Osteocyte (in vitro differentiated cells): ENCODE measurements around the gene ZNF678. TPM values are rescaled to one million over a fixed set of nuclear protein-coding genes. Genes with fewer than 3 reads are reported as not detected.
A peak's percentile ranks its signal among the peaks of the same experiment; 100 is the strongest.

Experiments used
- DNase-seq: peaks from one replicate; pipeline ENCODE4 v3.0.0; 2021; ENCODE audit warnings: mixed read lengths; ENCODE audit not compliant: unreplicated experiment; ENCODE audit errors: extremely low spot score
- H3K27ac Mint-ChIP-seq: one replicate; pipeline ENCODE4 v1.8.0; 2021; ENCODE audit warnings: mild to moderate bottlenecking, mixed read lengths; ENCODE audit not compliant: unreplicated experiment
- H3K27me3 Mint-ChIP-seq: one replicate; pipeline ENCODE4 v1.8.0; 2021; ENCODE audit warnings: mixed read lengths; ENCODE audit not compliant: unreplicated experiment
- H3K36me3 Mint-ChIP-seq: one replicate; pipeline ENCODE4 v1.8.0; 2021; ENCODE audit warnings: mixed read lengths; ENCODE audit not compliant: unreplicated experiment
- H3K4me1 Mint-ChIP-seq: one replicate; pipeline ENCODE4 v1.8.0; 2021; ENCODE audit warnings: mixed read lengths; ENCODE audit not compliant: unreplicated experiment
- H3K4me3 Mint-ChIP-seq: one replicate; pipeline ENCODE4 v1.8.0; 2021; ENCODE audit warnings: mild to moderate bottlenecking, moderate library complexity, mixed read lengths; ENCODE audit not compliant: unreplicated experiment
- H3K9me3 Mint-ChIP-seq: one replicate; pipeline ENCODE4 v1.8.0; 2021; ENCODE audit warnings: mixed read lengths; ENCODE audit not compliant: unreplicated experiment
- CTCF ChIP-seq: fragments of 200-600 bp; sonication (generic); IDR thresholded peaks from 2 replicates; pipeline ENCODE4 v1.5.0; 2021; ENCODE audit warnings: antibody characterized with exemption, mild to moderate bottlenecking, moderate library complexity
- total RNA-seq: library from RNA; stranded (reverse); gene quantifications from 2 replicates; pipeline ENCODE4 v1.2.1, GENCODE V29; 2021

Gene ZNF678
- total RNA-seq, 1 donor from 2014 or later: 6.9 TPM

DNA sequence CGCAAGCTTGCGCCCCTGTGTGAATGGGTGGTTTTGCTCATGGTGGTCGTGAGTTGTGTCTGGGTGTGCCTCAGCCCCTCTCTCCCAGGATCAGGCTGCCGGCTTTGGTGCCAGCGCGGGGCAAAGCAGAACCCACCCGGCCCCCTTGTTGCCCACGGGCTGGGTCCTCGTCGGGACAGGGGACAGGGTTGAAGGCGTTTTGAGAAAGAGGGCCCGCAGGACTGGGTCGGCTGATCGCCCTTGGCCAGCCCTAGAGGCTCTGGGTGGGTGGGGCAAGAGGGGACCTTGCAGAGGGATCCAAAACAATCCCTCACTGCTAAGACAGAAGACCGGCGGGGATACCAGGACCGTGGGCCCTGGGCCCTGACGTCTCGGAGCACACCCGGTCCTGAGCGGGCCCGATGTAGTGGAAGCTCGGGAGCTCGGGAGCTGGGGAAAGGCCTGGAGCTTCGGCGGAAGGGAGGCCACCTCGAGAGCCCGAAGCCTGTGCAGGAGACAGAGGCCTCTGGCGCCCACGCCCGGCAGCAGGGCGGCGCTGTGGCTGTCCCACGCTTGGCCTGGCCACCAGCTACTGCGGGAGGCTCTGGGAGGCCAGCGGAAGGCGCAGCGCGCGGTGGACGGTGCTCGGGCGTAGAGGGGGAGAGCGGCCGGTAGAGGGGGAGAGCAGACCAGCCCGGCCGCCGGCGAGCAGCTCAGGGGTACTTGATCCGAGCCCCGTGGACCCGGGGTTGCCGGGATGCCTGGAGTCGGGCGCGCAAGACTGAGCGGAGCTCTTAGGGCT is 2.8 kb upstream of the ZNF678 start:
- H3K4me3 Mint-ChIP-seq: no peak overlapping the region
- H3K4me1 Mint-ChIP-seq: peaks cover 13% of the 10 kb centered on the region
- peak; percentile 83 for DNase-seq
- no peak overlapping the region for H3K27ac Mint-ChIP-seq
- no peak for TF ChIP-seq CTCF
- H3K9me3 Mint-ChIP-seq: no peaks in the 10 kb centered on the region
- no peaks in the 10 kb centered on the region for H3K36me3 Mint-ChIP-seq
- H3K27me3 Mint-ChIP-seq: no peaks in the 10 kb centered on the region

GRCh38 chr1:227561241-227561907 is 2.0 kb upstream of the ZNF678 start:
- peaks cover 13% of the 10 kb centered on the region for H3K4me1 Mint-ChIP-seq
- no peak for DNase-seq
- no peaks in the 10 kb centered on the region for H3K9me3 Mint-ChIP-seq
- no peak for TF ChIP-seq CTCF
- no peak overlapping the region for H3K4me3 Mint-ChIP-seq
- no peaks in the 10 kb centered on the region for H3K36me3 Mint-ChIP-seq
- no peaks in the 10 kb centered on the region for H3K27me3 Mint-ChIP-seq
- H3K27ac Mint-ChIP-seq: no peak overlapping the region

GRCh38 chr1:227562037-227562436 is 1.3 kb upstream of the ZNF678 start:
- Mint-ChIP-seq H3K27me3 (no peaks in the 10 kb centered on the region), H3K4me3 (no peak overlapping the region), H3K36me3 (no peaks in the 10 kb centered on the region), H3K4me1 (peaks cover 17% of the 10 kb centered on the region), H3K9me3 (no peaks in the 10 kb centered on the region), H3K27ac (no peak overlapping the region)
- DNase-seq: no peak
- no peak for TF ChIP-seq CTCF

DNA sequence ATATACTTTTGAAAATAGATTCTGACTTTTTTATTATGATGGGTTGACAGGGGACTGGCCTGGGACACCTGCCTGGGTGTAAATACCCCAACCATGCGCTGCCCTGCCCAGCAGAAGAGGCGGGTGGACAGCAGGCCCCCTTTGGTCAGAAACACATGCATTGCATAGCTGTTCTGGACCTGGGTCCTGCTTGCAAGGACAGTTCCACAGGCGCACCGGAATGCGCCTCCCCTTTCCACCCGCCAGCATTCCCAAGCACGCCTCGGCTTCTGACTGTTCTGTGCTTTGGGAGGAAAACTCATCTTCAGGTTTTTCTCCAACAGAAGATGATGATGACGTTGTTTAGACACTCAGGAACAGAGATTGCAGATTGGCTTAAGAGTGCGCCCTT is 428 bp upstream of the ZNF678 start:
- H3K4me3 Mint-ChIP-seq: peak overlapping the region; percentile 92
- H3K4me1 Mint-ChIP-seq: peaks cover 18% of the 10 kb centered on the region
- TF ChIP-seq CTCF: no peak
- no peaks in the 10 kb centered on the region for H3K36me3 Mint-ChIP-seq
- no peaks in the 10 kb centered on the region for H3K9me3 Mint-ChIP-seq
- peak overlapping the region; percentile 99 for H3K27ac Mint-ChIP-seq
- no peaks in the 10 kb centered on the region for H3K27me3 Mint-ChIP-seq
- DNase-seq: no peak

GRCh38 chr1:227567256-227567655 is 3.9 kb downstream of the ZNF678 start:
- peaks cover 18% of the 10 kb centered on the region for H3K4me1 Mint-ChIP-seq
- no peak overlapping the region for H3K4me3 Mint-ChIP-seq
- H3K36me3 Mint-ChIP-seq: peaks cover 2% of the 10 kb centered on the region
- no peaks in the 10 kb centered on the region for H3K27me3 Mint-ChIP-seq
- no peaks in the 10 kb centered on the region for H3K9me3 Mint-ChIP-seq
- no peak for DNase-seq
- no peak overlapping the region for H3K27ac Mint-ChIP-seq
- no peak for TF ChIP-seq CTCF
